ENCODE measurements around the gene LRRC37A3.
"Not testable (repeated sequence)": the region's sequence is repeated elsewhere in the genome, so short reads cannot be mapped to it uniquely, and the experiment has no call there.

GRCh38 chr17:64910191-64910514 is 9.1 kb downstream of the LRRC37A3 start:
- TF ChIP-seq POLR2AphosphoS5, POLR2A, EP300 (IDR thresholded peaks at IDR 0.05): not testable (repeated sequence)
- TF ChIP-seq, protein P1, sequence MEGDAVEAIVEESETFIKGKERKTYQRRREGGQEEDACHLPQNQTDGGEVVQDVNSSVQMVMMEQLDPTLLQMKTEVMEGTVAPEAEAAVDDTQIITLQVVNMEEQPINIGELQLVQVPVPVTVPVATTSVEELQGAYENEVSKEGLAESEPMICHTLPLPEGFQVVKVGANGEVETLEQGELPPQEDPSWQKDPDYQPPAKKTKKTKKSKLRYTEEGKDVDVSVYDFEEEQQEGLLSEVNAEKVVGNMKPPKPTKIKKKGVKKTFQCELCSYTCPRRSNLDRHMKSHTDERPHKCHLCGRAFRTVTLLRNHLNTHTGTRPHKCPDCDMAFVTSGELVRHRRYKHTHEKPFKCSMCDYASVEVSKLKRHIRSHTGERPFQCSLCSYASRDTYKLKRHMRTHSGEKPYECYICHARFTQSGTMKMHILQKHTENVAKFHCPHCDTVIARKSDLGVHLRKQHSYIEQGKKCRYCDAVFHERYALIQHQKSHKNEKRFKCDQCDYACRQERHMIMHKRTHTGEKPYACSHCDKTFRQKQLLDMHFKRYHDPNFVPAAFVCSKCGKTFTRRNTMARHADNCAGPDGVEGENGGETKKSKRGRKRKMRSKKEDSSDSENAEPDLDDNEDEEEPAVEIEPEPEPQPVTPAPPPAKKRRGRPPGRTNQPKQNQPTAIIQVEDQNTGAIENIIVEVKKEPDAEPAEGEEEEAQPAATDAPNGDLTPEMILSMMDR (IDR thresholded peaks at IDR 0.05) = not testable (repeated sequence)
